Gastroesophageal sphincter (tissue), 4 donors: ENCODE data around the gene SSBP2. TPM values are rescaled to one million over a fixed set of nuclear protein-coding genes. Genes with fewer than 3 reads are reported as not detected.

ENCODE experiments used
- ATAC-seq: fragments of 150-250 bp; one replicate; pipeline ENCODE4 v1.9.1; 2016; ENCODE audit warnings: mild to moderate bottlenecking, moderate library complexity
- H3K27ac ChIP-seq, 4 donors: fragments of 200-600 bp; sonication (generic) in 3 of 4; 1 replicate in 3 of 4; 2 replicates in 1 of 4; pipeline ENCODE4 v1.5.1; 2016 to 2019
- H3K27me3 ChIP-seq: fragments of 200-600 bp; sonication (generic); one replicate; pipeline ENCODE4 v1.5.1; 2019
- H3K36me3 ChIP-seq, 2 donors: fragments of 200-600 bp; sonication (generic); one replicate each; pipeline ENCODE4 v1.5.1; 2019; ENCODE audit warnings: control low read depth in 1 of 2
- H3K4me1 ChIP-seq, 3 donors: fragments of 200-600 bp; sonication (generic); 1 replicate in 2 of 3; 2 replicates in 1 of 3; pipeline ENCODE4 v1.5.1; 2016 to 2019; ENCODE audit warnings: control low read depth in 2 of 3
- H3K4me3 ChIP-seq, 2 donors: fragments of 200-600 bp; sonication (generic); one replicate each; pipeline ENCODE4 v1.5.1; 2019; ENCODE audit warnings: mild to moderate bottlenecking in 1 of 2, moderate library complexity in 1 of 2
- H3K9me3 ChIP-seq, 3 donors: fragments of 200-600 bp; sonication (generic); one replicate each; pipeline ENCODE4 v1.5.1; 2017 to 2019; ENCODE audit warnings: control low read depth in 2 of 3
- EP300 ChIP-seq: sonication (generic); formaldehyde crosslinking; IDR thresholded peaks from one replicate; pipeline ENCODE4 v1.6.1; 2017; ENCODE audit warnings: antibody characterized with exemption, mild to moderate bottlenecking
- POLR2A ChIP-seq, 2 donors: fragments of 450-650 bp; IDR thresholded peaks; one replicate each; pipeline ENCODE4 v1.6.1; 2017; ENCODE audit warnings: antibody characterized with exemption in 2 of 2, mild to moderate bottlenecking in 2 of 2, moderate library complexity in 1 of 2
- POLR2AphosphoS5 ChIP-seq: sonication (generic); formaldehyde crosslinking; IDR thresholded peaks from one replicate; pipeline ENCODE4 v1.6.1; 2017; ENCODE audit warnings: antibody characterized with exemption
- WGBS, 2 donors: methylation state at CpG; one replicate each; pipeline ENCODE4 v1.1.5; 2018; ENCODE audit warnings: low coverage in 1 of 2; 5-methylcytosine and 5-hydroxymethylcytosine counted together
- total RNA-seq, 4 donors: library from RNA; depleted of rRNA; stranded (reverse); fragments of >200 nt; gene quantifications; one replicate each; pipeline ENCODE4 v1.1.0, GENCODE V29; 2016
- TF ChIP-seq, protein P1 (sequence below), 4 experiments: fragments of 200-600 bp in 2 of 4; fragments of 450-650 bp in 2 of 4; sonication (generic) in 1 of 4; IDR thresholded peaks; one replicate each; pipeline ENCODE4 v1.5.1; 2017 to 2019; ENCODE audit warnings: antibody characterized with exemption in 4 of 4, mild to moderate bottlenecking in 2 of 4, moderate library complexity in 2 of 4

The SSBP2 gene
- total RNA-seq, 4 donors from 2014 or later = 61.3 to 138 (median 79.5) TPM

DNA sequence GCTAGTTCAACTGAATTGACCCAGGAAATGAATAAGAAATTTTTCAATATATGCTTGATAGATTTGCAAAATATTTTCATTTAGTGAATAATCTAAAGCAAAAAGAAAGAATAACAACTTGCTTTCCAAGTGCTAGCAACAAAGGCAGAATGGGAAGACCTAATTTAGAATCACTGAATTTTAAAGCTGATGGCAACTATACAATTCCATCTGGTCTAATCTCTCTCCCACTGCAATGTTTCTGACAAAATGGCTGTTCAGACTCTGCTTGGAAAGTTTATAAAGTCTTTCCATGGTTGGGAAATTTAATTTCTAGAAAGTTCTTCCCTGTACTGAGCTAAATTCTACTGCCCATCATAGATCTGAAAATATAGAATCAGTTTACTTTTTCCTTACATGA, 281.2 kb downstream of the SSBP2 start:
- peaks cover 0 to 5% (median 0%) of the 10 kb centered on the region in 3 donors for H3K4me1 ChIP-seq
- no peak overlapping the region for H3K27ac ChIP-seq
- no peaks in the 10 kb centered on the region for H3K27me3 ChIP-seq
- no peak for ATAC-seq
- H3K4me3 ChIP-seq = no peak overlapping the region
- TF ChIP-seq POLR2AphosphoS5 = no peak
- TF ChIP-seq POLR2A (IDR thresholded peaks at IDR 0.05) = no peak
- TF ChIP-seq, protein P1, sequence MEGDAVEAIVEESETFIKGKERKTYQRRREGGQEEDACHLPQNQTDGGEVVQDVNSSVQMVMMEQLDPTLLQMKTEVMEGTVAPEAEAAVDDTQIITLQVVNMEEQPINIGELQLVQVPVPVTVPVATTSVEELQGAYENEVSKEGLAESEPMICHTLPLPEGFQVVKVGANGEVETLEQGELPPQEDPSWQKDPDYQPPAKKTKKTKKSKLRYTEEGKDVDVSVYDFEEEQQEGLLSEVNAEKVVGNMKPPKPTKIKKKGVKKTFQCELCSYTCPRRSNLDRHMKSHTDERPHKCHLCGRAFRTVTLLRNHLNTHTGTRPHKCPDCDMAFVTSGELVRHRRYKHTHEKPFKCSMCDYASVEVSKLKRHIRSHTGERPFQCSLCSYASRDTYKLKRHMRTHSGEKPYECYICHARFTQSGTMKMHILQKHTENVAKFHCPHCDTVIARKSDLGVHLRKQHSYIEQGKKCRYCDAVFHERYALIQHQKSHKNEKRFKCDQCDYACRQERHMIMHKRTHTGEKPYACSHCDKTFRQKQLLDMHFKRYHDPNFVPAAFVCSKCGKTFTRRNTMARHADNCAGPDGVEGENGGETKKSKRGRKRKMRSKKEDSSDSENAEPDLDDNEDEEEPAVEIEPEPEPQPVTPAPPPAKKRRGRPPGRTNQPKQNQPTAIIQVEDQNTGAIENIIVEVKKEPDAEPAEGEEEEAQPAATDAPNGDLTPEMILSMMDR (IDR thresholded peaks at IDR 0.05) = no peak
- TF ChIP-seq EP300 = no peak
- peaks cover 0 to 5% (median 0%) of the 10 kb centered on the region in 3 donors for H3K9me3 ChIP-seq
- H3K36me3 ChIP-seq = peaks cover 4 to 35% of the 10 kb centered on the region in 2 donors

DNA sequence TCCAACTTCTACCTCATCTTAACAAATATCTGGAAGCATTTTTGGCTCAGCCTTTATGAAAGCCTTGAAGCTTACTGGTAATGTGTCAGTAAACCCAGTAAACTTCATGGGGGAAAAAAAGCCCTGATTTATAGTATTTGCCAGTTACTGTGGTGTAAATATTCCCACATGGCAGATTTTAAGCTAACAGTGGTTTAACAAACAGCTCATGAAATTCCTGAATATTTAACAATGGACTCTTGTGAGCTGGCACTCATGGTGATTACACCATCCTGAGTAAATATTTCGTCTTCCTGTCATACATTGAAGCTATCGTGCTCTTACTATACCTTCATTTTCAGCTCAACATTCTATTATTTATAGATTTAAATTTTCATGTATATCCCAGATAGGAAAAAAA, 300.0 kb downstream of the SSBP2 start:
- no peaks in the 10 kb centered on the region for H3K9me3 ChIP-seq
- no peak overlapping the region for H3K27ac ChIP-seq
- peaks cover 0 to 30% of the 10 kb centered on the region in 2 donors for H3K36me3 ChIP-seq
- no peaks in the 10 kb centered on the region for H3K27me3 ChIP-seq
- no peak overlapping the region for H3K4me3 ChIP-seq
- TF ChIP-seq POLR2AphosphoS5 = no peak
- WGBS, 2 donors = 80 to 82% methylated on average over 2 of the region's 2 CpGs
- ATAC-seq = no peak
- H3K4me1 ChIP-seq = no peaks in the 10 kb centered on the region

DNA sequence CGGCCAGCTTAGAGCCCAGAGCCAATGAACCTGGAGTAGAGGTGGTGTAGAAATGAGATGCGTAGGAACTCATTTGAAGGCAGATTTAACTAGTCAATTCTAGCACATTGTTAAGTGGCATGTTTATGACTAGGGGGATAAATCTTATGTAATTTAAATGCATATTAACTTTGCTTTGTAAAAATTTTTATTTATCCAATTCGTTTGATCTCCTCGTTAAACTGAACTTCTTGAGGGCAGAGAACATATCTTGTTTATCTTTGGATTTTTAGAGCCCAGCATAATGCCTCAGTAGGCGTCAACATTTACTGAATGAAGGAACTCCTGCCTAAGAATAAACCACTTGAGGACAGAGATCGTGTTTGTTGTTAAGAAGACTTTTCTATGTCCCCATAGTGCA, 315.9 kb downstream of the SSBP2 start:
- TF ChIP-seq POLR2A (IDR thresholded peaks at IDR 0.05) = no peak
- TF ChIP-seq POLR2AphosphoS5 = no peak
- no peak for TF ChIP-seq EP300
- TF ChIP-seq, protein P1 (IDR thresholded peaks at IDR 0.05) = no peak

DNA sequence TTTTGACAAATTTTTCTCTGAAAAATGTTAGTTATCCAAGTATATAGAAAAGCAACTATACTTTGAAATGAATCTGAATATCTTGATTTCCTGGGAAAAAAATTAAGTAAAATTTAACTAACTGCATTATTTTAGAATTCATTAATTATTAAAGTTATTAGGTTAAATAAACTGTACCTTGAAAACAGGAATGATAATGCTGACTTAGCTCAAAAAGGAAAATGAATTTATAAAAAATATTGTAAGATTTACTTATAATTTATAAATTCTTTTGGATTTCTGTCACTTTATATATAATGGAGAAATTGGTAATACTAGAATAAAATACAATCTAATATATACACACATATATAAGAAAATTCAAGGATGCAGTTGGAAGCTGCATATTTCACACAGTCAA, 320.9 kb downstream of the SSBP2 start:
- Histone ChIP-seq H3K4me3 (no peak overlapping the region), H3K4me1 (peaks cover 2 to 28% (median 12%) of the 10 kb centered on the region in 3 donors), H3K9me3 (no peaks in the 10 kb centered on the region), H3K27ac (no peak overlapping the region), H3K36me3 (peaks cover 0 to 14% of the 10 kb centered on the region in 2 donors), H3K27me3 (no peaks in the 10 kb centered on the region)
- no peak for TF ChIP-seq POLR2A (IDR thresholded peaks at IDR 0.05)
- TF ChIP-seq POLR2AphosphoS5 = no peak
- TF ChIP-seq, protein P1 (IDR thresholded peaks at IDR 0.05) = no peak
- no peak for TF ChIP-seq EP300
- no peak for ATAC-seq

More for the DNA sequence above, 315.9 kb downstream of the SSBP2 start:
- 77 to 85% methylated on average over 6 of the region's 6 CpGs for WGBS, 2 donors
- Histone ChIP-seq H3K27ac (no peak overlapping the region), H3K4me1 (no peaks in the 10 kb centered on the region), H3K9me3 (no peaks in the 10 kb centered on the region), H3K27me3 (no peaks in the 10 kb centered on the region), H3K4me3 (no peak overlapping the region), H3K36me3 (peaks cover 0 to 23% of the 10 kb centered on the region in 2 donors)
- no peak for ATAC-seq

DNA sequence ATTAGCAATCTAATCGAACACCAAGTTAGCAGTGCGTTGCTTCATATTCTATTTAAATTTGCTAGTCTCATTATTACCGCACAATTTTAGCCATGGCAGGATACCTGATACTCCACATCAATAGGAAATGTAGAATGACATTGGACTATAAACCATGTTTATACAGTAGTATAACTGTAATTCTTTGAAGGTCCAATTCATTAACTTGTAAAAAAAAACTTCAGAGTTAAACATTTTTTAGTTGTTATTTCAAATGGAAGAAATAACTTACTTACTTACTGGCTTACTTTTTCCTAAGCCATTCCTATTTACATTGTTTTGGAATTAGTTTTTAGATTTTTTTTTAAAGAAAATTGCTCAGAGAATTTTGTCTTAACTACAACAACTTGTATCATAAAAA, 321.5 kb downstream of the SSBP2 start:
- Histone ChIP-seq H3K4me3 (no peak overlapping the region), H3K27me3 (no peaks in the 10 kb centered on the region), H3K9me3 (no peaks in the 10 kb centered on the region), H3K4me1 (peaks cover 2 to 28% (median 12%) of the 10 kb centered on the region in 3 donors), H3K36me3 (peaks cover 0 to 10% of the 10 kb centered on the region in 2 donors), H3K27ac (no peak overlapping the region)
- WGBS, 2 donors = 88 to 90% methylated on average over 3 of the region's 3 CpGs
- TF ChIP-seq EP300 (no peak), POLR2A (IDR thresholded peaks at IDR 0.05) (no peak), POLR2AphosphoS5 (no peak)
- TF ChIP-seq, protein P1 (IDR thresholded peaks at IDR 0.05) = no peak
- no peak for ATAC-seq

DNA sequence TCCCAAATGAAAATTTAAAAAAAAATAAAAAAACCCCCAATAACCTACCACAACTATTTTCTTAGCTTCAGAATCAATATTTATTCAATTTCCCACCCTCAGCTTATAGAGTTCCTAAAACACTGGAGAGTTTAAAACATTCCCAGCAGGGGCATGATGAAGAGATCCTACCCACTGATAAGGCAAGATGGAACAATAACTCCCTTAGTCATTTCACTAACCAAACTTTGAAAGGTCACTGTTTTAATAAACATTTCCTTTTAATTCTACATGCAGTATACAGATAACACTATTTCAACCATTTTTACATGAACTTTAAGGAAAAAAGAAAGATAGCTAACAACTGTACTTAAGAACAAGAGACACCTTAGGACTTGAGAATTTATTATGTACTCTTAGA, 322.0 kb downstream of the SSBP2 start:
- no peaks in the 10 kb centered on the region for H3K9me3 ChIP-seq
- H3K4me1 ChIP-seq = peaks cover 2 to 28% (median 12%) of the 10 kb centered on the region in 3 donors
- peaks cover 0 to 6% of the 10 kb centered on the region in 2 donors for H3K36me3 ChIP-seq
- H3K27ac ChIP-seq = no peak overlapping the region
- no peaks in the 10 kb centered on the region for H3K27me3 ChIP-seq
- TF ChIP-seq, protein P1 (IDR thresholded peaks at IDR 0.05) = no peak
- H3K4me3 ChIP-seq = no peak overlapping the region
- ATAC-seq = no peak
